ENCODE measurements around the gene PDCD11.

DNA sequence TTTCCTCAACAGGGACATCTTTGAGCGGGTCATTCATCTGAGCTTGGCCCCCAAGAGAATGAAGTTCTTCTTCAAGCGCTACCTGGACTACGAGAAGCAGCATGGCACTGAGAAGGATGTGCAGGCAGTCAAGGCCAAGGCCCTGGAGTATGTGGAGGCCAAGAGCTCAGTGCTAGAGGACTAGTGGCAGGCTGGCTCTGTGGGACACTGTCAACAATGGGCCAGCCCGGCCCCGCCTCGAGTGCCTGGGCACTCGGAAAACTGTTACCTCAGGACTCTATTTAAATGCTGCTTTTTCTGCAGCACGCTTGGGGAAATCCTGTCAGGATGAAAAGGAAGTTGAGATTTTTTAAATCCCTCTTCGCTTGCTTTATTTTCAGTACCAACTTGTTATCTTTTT, 48.9 kb downstream of the PDCD11 start:
- no peak for TF ChIP-seq POLR2A (IDR thresholded peaks at IDR 0.05)
- TF ChIP-seq, protein P1, sequence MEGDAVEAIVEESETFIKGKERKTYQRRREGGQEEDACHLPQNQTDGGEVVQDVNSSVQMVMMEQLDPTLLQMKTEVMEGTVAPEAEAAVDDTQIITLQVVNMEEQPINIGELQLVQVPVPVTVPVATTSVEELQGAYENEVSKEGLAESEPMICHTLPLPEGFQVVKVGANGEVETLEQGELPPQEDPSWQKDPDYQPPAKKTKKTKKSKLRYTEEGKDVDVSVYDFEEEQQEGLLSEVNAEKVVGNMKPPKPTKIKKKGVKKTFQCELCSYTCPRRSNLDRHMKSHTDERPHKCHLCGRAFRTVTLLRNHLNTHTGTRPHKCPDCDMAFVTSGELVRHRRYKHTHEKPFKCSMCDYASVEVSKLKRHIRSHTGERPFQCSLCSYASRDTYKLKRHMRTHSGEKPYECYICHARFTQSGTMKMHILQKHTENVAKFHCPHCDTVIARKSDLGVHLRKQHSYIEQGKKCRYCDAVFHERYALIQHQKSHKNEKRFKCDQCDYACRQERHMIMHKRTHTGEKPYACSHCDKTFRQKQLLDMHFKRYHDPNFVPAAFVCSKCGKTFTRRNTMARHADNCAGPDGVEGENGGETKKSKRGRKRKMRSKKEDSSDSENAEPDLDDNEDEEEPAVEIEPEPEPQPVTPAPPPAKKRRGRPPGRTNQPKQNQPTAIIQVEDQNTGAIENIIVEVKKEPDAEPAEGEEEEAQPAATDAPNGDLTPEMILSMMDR (IDR thresholded peaks at IDR 0.05) = no peak
